Neutrophil (primary cell): ENCODE measurements around the gene YARS2.

Experiments
- H3K27ac ChIP-seq: fragments of 200-600 bp; sonication (generic); 2 replicates; pipeline ENCODE4 v1.5.1; 2016; ENCODE audit warnings: mild to moderate bottlenecking, moderate library complexity
- H3K27me3 ChIP-seq: fragments of 200-600 bp; sonication (generic); 2 replicates; pipeline ENCODE4 v1.6.0; 2016; ENCODE audit warnings: mild to moderate bottlenecking
- H3K36me3 ChIP-seq: fragments of 200-600 bp; sonication (generic); 2 replicates; pipeline ENCODE4 v1.5.1; 2017
- H3K4me1 ChIP-seq, 2 experiments: fragments of 200-600 bp in 1 of 2; sonication (generic) in 1 of 2; 1 replicate in 1 of 2; 2 replicates in 1 of 2; pipeline versions ENCODE4 v1.5.1 to v1.6.1; 2013 to 2016; ENCODE audit warnings: low read depth in 1 of 2, low read length in 1 of 2, mild to moderate bottlenecking in 1 of 2, moderate library complexity in 1 of 2; ENCODE audit not compliant: control insufficient read depth in 1 of 2, insufficient read depth in 1 of 2
- H3K4me3 ChIP-seq, 2 experiments: fragments of 200-600 bp in 1 of 2; sonication (generic) in 1 of 2; 1 replicate in 1 of 2; 2 replicates in 1 of 2; pipeline ENCODE4 v1.5.1; 2013 to 2016; ENCODE audit warnings: low read depth in 1 of 2, low read length in 1 of 2, mild to moderate bottlenecking in 1 of 2, moderate library complexity in 1 of 2
- H3K9me3 ChIP-seq: fragments of 200-600 bp; sonication (generic); 2 replicates; pipeline ENCODE4 v1.5.1; 2016
- CTCF ChIP-seq: fragments of 200-600 bp; sonication (generic); IDR thresholded peaks from 2 replicates; pipeline ENCODE4 v1.5.1; 2016; ENCODE audit warnings: antibody characterized with exemption

YARS2 gene

GRCh38 chr12:32789446-32789845 is 33.7 kb upstream of the YARS2 start:
- TF ChIP-seq CTCF, result no peak
- Histone ChIP-seq H3K27ac (no peak overlapping the region), H3K27me3 (no peaks in the 10 kb centered on the region), H3K36me3 (peaks cover 23% of the 10 kb centered on the region), H3K4me3 (no peak overlapping the region), H3K9me3 (no peaks in the 10 kb centered on the region), H3K4me1 (no peaks in the 10 kb centered on the region)

- no peaks in the 10 kb centered on the region for H3K27me3 ChIP-seq
- TF ChIP-seq CTCF, result no peak
- H3K4me3 ChIP-seq, result no peak overlapping the region
- no peak overlapping the region for H3K27ac ChIP-seq
- peaks cover 14% of the 10 kb centered on the region for H3K36me3 ChIP-seq
- no peaks in the 10 kb centered on the region for H3K4me1 ChIP-seq
- no peaks in the 10 kb centered on the region for H3K9me3 ChIP-seq
Observed at GRCh38 chr12:32788405-32788804, 32.7 kb upstream of the YARS2 start.

GRCh38 chr12:32785557-32785956 is 29.9 kb upstream of the YARS2 start:
- no peak for TF ChIP-seq CTCF

GRCh38 chr12:32783029-32783428 is 27.3 kb upstream of the YARS2 start:
- Histone ChIP-seq H3K4me1 (no peaks in the 10 kb centered on the region), H3K27me3 (no peaks in the 10 kb centered on the region), H3K4me3 (no peak overlapping the region), H3K36me3 (no peaks in the 10 kb centered on the region), H3K9me3 (no peaks in the 10 kb centered on the region), H3K27ac (no peak overlapping the region)
- no peak for TF ChIP-seq CTCF

More at GRCh38 chr12:32785557-32785956, 29.9 kb upstream of the YARS2 start:
- H3K4me3 ChIP-seq, result no peak overlapping the region
- no peak overlapping the region for H3K27ac ChIP-seq
- H3K36me3 ChIP-seq, result no peaks in the 10 kb centered on the region
- H3K27me3 ChIP-seq, result no peaks in the 10 kb centered on the region
- H3K4me1 ChIP-seq, result no peaks in the 10 kb centered on the region
- no peaks in the 10 kb centered on the region for H3K9me3 ChIP-seq

- Histone ChIP-seq H3K36me3 (no peaks in the 10 kb centered on the region), H3K4me3 (no peak overlapping the region), H3K27ac (no peak overlapping the region), H3K9me3 (no peaks in the 10 kb centered on the region), H3K4me1 (no peaks in the 10 kb centered on the region), H3K27me3 (no peaks in the 10 kb centered on the region)
- no peak for TF ChIP-seq CTCF
Observed at GRCh38 chr12:32780071-32780470, 24.4 kb upstream of the YARS2 start.

GRCh38 chr12:32777691-32778175 is 22.0 kb upstream of the YARS2 start:
- Histone ChIP-seq H3K4me3 (no peak overlapping the region), H3K27ac (no peak overlapping the region), H3K36me3 (no peaks in the 10 kb centered on the region), H3K4me1 (no peaks in the 10 kb centered on the region), H3K27me3 (no peaks in the 10 kb centered on the region), H3K9me3 (no peaks in the 10 kb centered on the region)
- TF ChIP-seq CTCF, result no peak
